H9 (cell line): ENCODE measurements around the gene PRKAR2B. TPM values are rescaled to one million over a fixed set of nuclear protein-coding genes. Genes with fewer than 3 reads are reported as not detected.

Experiments used
- DNase-seq: peaks from one replicate; pipeline ENCODE4 v3.0.0-alpha.2; 2017
- H2AFZ ChIP-seq: one replicate; pipeline ENCODE4 v1.6.1; 2013; ENCODE audit warnings: mild to moderate bottlenecking, low read length, control low read depth, moderate library complexity
- H2AK5ac ChIP-seq: 2 replicates; pipeline ENCODE4 v1.6.1; 2013; ENCODE audit warnings: low read length, control low read depth, mixed read lengths; ENCODE audit not compliant: insufficient read length
- H2BK120ac ChIP-seq: one replicate; pipeline ENCODE4 v1.6.1; 2013; ENCODE audit warnings: low read depth, mild to moderate bottlenecking, low read length, control low read depth, inconsistent platforms; ENCODE audit not compliant: poor library complexity, severe bottlenecking
- H2BK12ac ChIP-seq: 2 replicates; pipeline ENCODE4 v1.6.1; 2013; ENCODE audit warnings: low read length, control low read depth, mixed read lengths, low read depth; ENCODE audit not compliant: insufficient read length
- H2BK15ac ChIP-seq: 2 replicates; pipeline ENCODE4 v1.6.1; 2013; ENCODE audit warnings: low read depth, low read length, control low read depth
- H2BK20ac ChIP-seq: one replicate; pipeline ENCODE4 v1.6.1; 2013; ENCODE audit warnings: low read depth, mild to moderate bottlenecking, low read length, control low read depth, inconsistent platforms; ENCODE audit not compliant: poor library complexity, severe bottlenecking
- H2BK5ac ChIP-seq: 2 replicates; pipeline ENCODE4 v1.6.1; 2013; ENCODE audit warnings: low read length, control low read depth, mixed read lengths; ENCODE audit not compliant: insufficient read length
- H3K14ac ChIP-seq: 2 replicates; pipeline ENCODE4 v1.6.1; 2013; ENCODE audit warnings: low read length, control low read depth; ENCODE audit not compliant: insufficient read depth
- H3K18ac ChIP-seq: 2 replicates; pipeline ENCODE4 v1.6.1; 2013; ENCODE audit warnings: low read depth, mild to moderate bottlenecking, mixed read lengths, low read length, control low read depth; ENCODE audit not compliant: insufficient read length
- H3K23ac ChIP-seq: 2 replicates; pipeline ENCODE4 v1.6.1; 2013; ENCODE audit warnings: low read length, control low read depth, mixed read lengths, low read depth; ENCODE audit not compliant: insufficient read length
- H3K23me2 ChIP-seq: 2 replicates; pipeline ENCODE4 v1.6.1; 2013; ENCODE audit warnings: low read depth, mild to moderate bottlenecking, mixed read lengths, low read length, control low read depth; ENCODE audit not compliant: insufficient read length, poor library complexity, severe bottlenecking
- H3K27ac ChIP-seq: 2 replicates; pipeline ENCODE4 v1.5.1; 2013; ENCODE audit warnings: low read length, control low read depth, mixed read lengths, low read depth; ENCODE audit not compliant: insufficient read length
- H3K27me3 ChIP-seq: 2 replicates; pipeline ENCODE4 v1.6.1; 2013; ENCODE audit warnings: low read length, control low read depth, inconsistent platforms; ENCODE audit not compliant: insufficient read depth
- H3K4ac ChIP-seq: 2 replicates; pipeline ENCODE4 v1.6.1; 2013; ENCODE audit warnings: low read depth, mild to moderate bottlenecking, control low read depth, inconsistent platforms, low read length, moderate library complexity
- H3K4me1 ChIP-seq: 2 replicates; pipeline ENCODE4 v1.6.1; 2013; ENCODE audit warnings: low read length, control low read depth, inconsistent platforms; ENCODE audit not compliant: insufficient read depth
- H3K4me2 ChIP-seq: 2 replicates; pipeline ENCODE4 v1.6.1; 2013; ENCODE audit warnings: low read length, control low read depth, mixed read lengths; ENCODE audit not compliant: insufficient read length, insufficient read depth
- H3K56ac ChIP-seq: 2 replicates; pipeline ENCODE4 v1.6.1; 2013; ENCODE audit warnings: low read depth, mild to moderate bottlenecking, mixed read lengths, low read length, control low read depth; ENCODE audit not compliant: insufficient read length
- H3K79me1 ChIP-seq: 2 replicates; pipeline ENCODE4 v1.6.1; 2013; ENCODE audit warnings: low read depth, mild to moderate bottlenecking, moderate library complexity, low read length, control low read depth, inconsistent platforms; ENCODE audit not compliant: insufficient read depth, poor library complexity, severe bottlenecking
- H3K79me2 ChIP-seq: 2 replicates; pipeline ENCODE4 v1.6.1; 2013; ENCODE audit warnings: low read length, control low read depth, inconsistent platforms; ENCODE audit not compliant: insufficient read depth
- H3K9ac ChIP-seq: 2 replicates; pipeline ENCODE4 v1.6.1; 2013; ENCODE audit warnings: low read length, control low read depth, mixed read lengths; ENCODE audit not compliant: insufficient read length; ENCODE audit errors: extremely low read depth
- H3K9me3 ChIP-seq: one replicate; pipeline ENCODE4 v1.6.1; 2013; ENCODE audit warnings: low read depth, low read length, inconsistent platforms; ENCODE audit not compliant: control insufficient read depth
- H3T11ph ChIP-seq: one replicate; pipeline ENCODE4 v1.6.1; 2013; ENCODE audit warnings: mild to moderate bottlenecking, low read length, control low read depth, inconsistent platforms
- H4K20me1 ChIP-seq: one replicate; pipeline ENCODE4 v1.6.1; 2013; ENCODE audit not compliant: control insufficient read depth, insufficient read length, insufficient read depth
- H4K5ac ChIP-seq: 2 replicates; pipeline ENCODE4 v1.6.1; 2013; ENCODE audit warnings: low read depth, mild to moderate bottlenecking, mixed read lengths, low read length, control low read depth; ENCODE audit not compliant: insufficient read length
- H4K8ac ChIP-seq: replicated peaks from 2 replicates; pipeline ENCODE4 v1.6.1; 2013; ENCODE audit warnings: low read length, control low read depth, mixed read lengths, low read depth; ENCODE audit not compliant: insufficient read length
- H4K91ac ChIP-seq: 2 replicates; pipeline ENCODE4 v1.6.1; 2013; ENCODE audit warnings: low read depth, mild to moderate bottlenecking, moderate library complexity, mixed read lengths, low read length, control low read depth; ENCODE audit not compliant: insufficient read length
- H3K27ac Mint-ChIP-seq, 3 experiments: 2 replicates in 2 of 3; 3 replicates in 1 of 3; pipeline ENCODE4 v1.8.0; 2020 to 2021; ENCODE audit warnings: mixed read lengths in 3 of 3, mild to moderate bottlenecking in 1 of 3, moderate library complexity in 1 of 3
- H3K27me3 Mint-ChIP-seq: 2 replicates; pipeline ENCODE4 v1.8.0; 2021; ENCODE audit warnings: low read depth, mild to moderate bottlenecking, moderate library complexity, mixed read lengths
- H3K36me3 Mint-ChIP-seq, 3 experiments: 2 replicates in 2 of 3; 3 replicates in 1 of 3; pipeline ENCODE4 v1.8.0; 2020 to 2021; ENCODE audit warnings: low read depth in 3 of 3, mixed read lengths in 3 of 3; ENCODE audit not compliant: insufficient read depth in 1 of 3
- H3K4me1 Mint-ChIP-seq, 2 experiments: 2 replicates each; pipeline ENCODE4 v1.8.0; 2020; ENCODE audit warnings: mixed read lengths in 2 of 2
- H3K4me3 Mint-ChIP-seq, 2 experiments: 2 replicates in 1 of 2; 3 replicates in 1 of 2; pipeline ENCODE4 v1.8.0; 2020 to 2021; ENCODE audit warnings: mild to moderate bottlenecking in 2 of 2, mixed read lengths in 2 of 2, moderate library complexity in 1 of 2
- H3K9me3 Mint-ChIP-seq, 2 experiments: 2 replicates in 1 of 2; 3 replicates in 1 of 2; pipeline ENCODE4 v1.8.0; 2020; ENCODE audit warnings: mild to moderate bottlenecking in 2 of 2, mixed read lengths in 2 of 2, moderate library complexity in 1 of 2
- CTCF ChIP-seq: fragments of 200-600 bp; sonication (generic); conservative IDR thresholded peaks from 3 replicates; pipeline ENCODE4 v1.8.0; 2021; ENCODE audit warnings: antibody characterized with exemption, mild to moderate bottlenecking
- WGBS: extraction: QIAGEN DNeasy Blood & Tissue Kit; methylation state at CpG from one replicate; pipeline ENCODE4 v1.1.7; 2013; ENCODE audit warnings: missing lambda C conversion rate, low lambda C conversion rate, mixed read lengths; ENCODE audit not compliant: insufficient read length; ENCODE audit errors: extremely low coverage; 5-methylcytosine and 5-hydroxymethylcytosine counted together
- total RNA-seq: library from RNA; stranded (reverse); gene quantifications from 2 replicates; pipeline ENCODE4 v1.2.1, GENCODE V29; 2021

Gene PRKAR2B
- total RNA-seq, 1 experiment from 2014 or later, result 16.6 TPM

- Histone ChIP-seq H3K18ac (no peak overlapping the region), H2AK5ac (no peak overlapping the region), H4K20me1 (no peaks in the 10 kb centered on the region), H2BK12ac (no peak overlapping the region), H2AFZ (no peak overlapping the region), H3K4me1 (peaks cover 3% of the 10 kb centered on the region; the same call in 1 of the 2 replicates), H2BK20ac (no peak overlapping the region), H2BK15ac (no peak overlapping the region), H3K56ac (no peak overlapping the region), H3K27me3 (no peaks in the 10 kb centered on the region), H3K79me2 (no peaks in the 10 kb centered on the region), H3T11ph (no peak overlapping the region), H3K4me2 (no peak overlapping the region), H3K4ac (no peak overlapping the region), H3K23me2 (no peaks in the 10 kb centered on the region), H3K27ac (no peak overlapping the region), H3K79me1 (no peaks in the 10 kb centered on the region), H3K9me3 (no peaks in the 10 kb centered on the region), H3K14ac (no peak overlapping the region), H2BK5ac (no peak overlapping the region), H3K23ac (no peak overlapping the region), H4K5ac (no peak overlapping the region), H4K8ac (no peak overlapping the region), H3K9ac (no peak overlapping the region), H2BK120ac (no peak overlapping the region), H4K91ac (no peak overlapping the region)
- Mint-ChIP-seq H3K27ac (no peak overlapping the region; a peak in 2 of 7 replicates), H3K4me3 (no peak overlapping the region), H3K4me1 (peaks cover 7 to 14% of the 10 kb centered on the region in 2 experiments), H3K27me3 (no peaks in the 10 kb centered on the region), H3K9me3 (no peaks in the 10 kb centered on the region), H3K36me3 (no peaks in the 10 kb centered on the region)
- TF ChIP-seq CTCF, result no peak
- WGBS, result no CpG with 5 or more reads among the region's 4 CpGs
- no peak for DNase-seq
These were observed 34.7 kb upstream of the PRKAR2B start for GRCh38 chr7:107009846-107010203.
